AG09319 (cell line): ENCODE results near the gene GNG4.

Source experiments
- DNase-seq: peaks from one replicate; pipeline ENCODE4 v3.0.0-alpha.2; 2010; ENCODE audit warnings: low read depth; ENCODE audit errors: extremely low read depth
- CTCF ChIP-seq: IDR thresholded peaks from 2 replicates; pipeline ENCODE4 v1.5.1; 2011; ENCODE audit warnings: low read depth, mild to moderate bottlenecking, inconsistent platforms, low read length, moderate library complexity

Gene GNG4

GRCh38 chr1:235661568-235661967, 12.0 kb upstream of the GNG4 start:
- TF ChIP-seq CTCF: no peak
- DNase-seq: no peak

- DNase-seq: no peak
- TF ChIP-seq CTCF: no peak
These were observed 9.7 kb upstream of the GNG4 start for GRCh38 chr1:235659186-235659771.

GRCh38 chr1:235657747-235658526, 8.4 kb upstream of the GNG4 start:
- TF ChIP-seq CTCF: no peak
- DNase-seq: no peak

GRCh38 chr1:235657269-235657668, 7.7 kb upstream of the GNG4 start:
- TF ChIP-seq CTCF: no peak
- DNase-seq: no peak

- DNase-seq: no peak
- no peak for TF ChIP-seq CTCF
These were observed 2.8 kb upstream of the GNG4 start for GRCh38 chr1:235652364-235652763.

GRCh38 chr1:235651170-235651806, 1.7 kb upstream of the GNG4 start:
- no peak for TF ChIP-seq CTCF
- no peak for DNase-seq
